ENCODE measurements around the gene AGAP4.
"Not testable (repeated sequence)": the region's sequence is repeated elsewhere in the genome, so short reads cannot be mapped to it uniquely, and the experiment has no call there.

The AGAP4 gene

GRCh38 chr10:45847400-45847799, at the start of gene AGAP4:
AGAP4 (minus strand) TSS chr10:45847500; CDS start chr10:45847347, 153 bp downstream.
- DNase-seq (ENCODE audit: extremely low read depth, low read depth), result not testable (repeated sequence)

- not testable (repeated sequence) for DNase-seq (ENCODE audit: extremely low read depth, low read depth)
Measured at GRCh38 chr10:45890721-45891120, 43.4 kb upstream of the AGAP4 start.

- not testable (repeated sequence) for DNase-seq (ENCODE audit: extremely low read depth, low read depth)
Measured at GRCh38 chr10:45889539-45890230, 42.4 kb upstream of the AGAP4 start.

GRCh38 chr10:45882880-45883279, 35.6 kb upstream of the AGAP4 start:
- not testable (repeated sequence) for DNase-seq (ENCODE audit: extremely low read depth, low read depth)

- not testable (repeated sequence) for DNase-seq (ENCODE audit: extremely low read depth, low read depth)
Measured at GRCh38 chr10:45865404-45865803, 18.1 kb upstream of the AGAP4 start.

GRCh38 chr10:45864264-45864663, 17.0 kb upstream of the AGAP4 start:
- not testable (repeated sequence) for DNase-seq (ENCODE audit: extremely low read depth, low read depth)

GRCh38 chr10:45863632-45864031, 16.3 kb upstream of the AGAP4 start:
- DNase-seq (ENCODE audit: extremely low read depth, low read depth), result not testable (repeated sequence)

- DNase-seq (ENCODE audit: extremely low read depth, low read depth), result not testable (repeated sequence)
Measured at GRCh38 chr10:45857931-45858330, 10.6 kb upstream of the AGAP4 start.

GRCh38 chr10:45848467-45848866, 1.2 kb upstream of the AGAP4 start:
- DNase-seq (ENCODE audit: extremely low read depth, low read depth), result not testable (repeated sequence)

GRCh38 chr10:45822918-45823317, 24.4 kb downstream of the AGAP4 start:
- not testable (repeated sequence) for DNase-seq (ENCODE audit: extremely low read depth, low read depth)

GRCh38 chr10:45820107-45820830, 27.0 kb downstream of the AGAP4 start:
- not testable (repeated sequence) for DNase-seq (ENCODE audit: extremely low read depth, low read depth)

- no peak for DNase-seq (ENCODE audit: extremely low read depth, low read depth)
Measured at GRCh38 chr10:45819552-45819951, 27.7 kb downstream of the AGAP4 start.

GRCh38 chr10:45817912-45818311, 29.4 kb downstream of the AGAP4 start:
- TF ChIP-seq CTCF (IDR thresholded peaks at IDR 0.05; ENCODE audit: low read depth, low read length), result no peak
- DNase-seq (ENCODE audit: extremely low read depth, low read depth), result no peak

More at GRCh38 chr10:45819552-45819951, 27.7 kb downstream of the AGAP4 start:
- no peak for TF ChIP-seq CTCF (IDR thresholded peaks at IDR 0.05; ENCODE audit: low read depth, low read length)

Measured in AG09319 (cell line).